ENCODE results near the gene MDM1. TPM values are rescaled to one million over a fixed set of nuclear protein-coding genes. Genes with fewer than 3 reads are reported as not detected.

The MDM1 gene
- total RNA-seq, 2 donors from 2014 or later, result 8.3 to 12.8 TPM

DNA sequence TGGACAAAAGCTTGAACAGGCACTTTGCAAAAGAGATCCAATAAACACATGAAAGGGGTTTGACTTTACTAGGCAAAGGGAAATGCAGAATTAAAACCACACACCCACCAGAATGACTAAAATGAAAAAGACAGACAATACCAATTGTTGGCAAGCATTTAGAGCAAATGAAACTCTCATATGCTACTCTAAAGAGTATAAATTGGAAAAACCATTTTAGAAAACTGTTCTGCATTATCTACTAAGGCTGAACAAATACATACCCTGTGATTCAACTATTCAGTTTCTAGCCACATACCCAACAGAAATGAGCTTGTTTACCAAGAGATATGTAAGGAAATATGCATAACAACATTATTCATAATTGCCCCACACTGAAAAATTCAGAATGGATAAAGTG is 70.3 kb downstream of the MDM1 start:
- no peak overlapping the region for H3K4me3 ChIP-seq
- H3K9me3 ChIP-seq, result no peaks in the 10 kb centered on the region
- H3K27me3 ChIP-seq, result no peaks in the 10 kb centered on the region
- no peak for DNase-seq (ENCODE audit: low spot score)
- H3K36me3 ChIP-seq, result no peaks in the 10 kb centered on the region
- TF ChIP-seq, protein P1, sequence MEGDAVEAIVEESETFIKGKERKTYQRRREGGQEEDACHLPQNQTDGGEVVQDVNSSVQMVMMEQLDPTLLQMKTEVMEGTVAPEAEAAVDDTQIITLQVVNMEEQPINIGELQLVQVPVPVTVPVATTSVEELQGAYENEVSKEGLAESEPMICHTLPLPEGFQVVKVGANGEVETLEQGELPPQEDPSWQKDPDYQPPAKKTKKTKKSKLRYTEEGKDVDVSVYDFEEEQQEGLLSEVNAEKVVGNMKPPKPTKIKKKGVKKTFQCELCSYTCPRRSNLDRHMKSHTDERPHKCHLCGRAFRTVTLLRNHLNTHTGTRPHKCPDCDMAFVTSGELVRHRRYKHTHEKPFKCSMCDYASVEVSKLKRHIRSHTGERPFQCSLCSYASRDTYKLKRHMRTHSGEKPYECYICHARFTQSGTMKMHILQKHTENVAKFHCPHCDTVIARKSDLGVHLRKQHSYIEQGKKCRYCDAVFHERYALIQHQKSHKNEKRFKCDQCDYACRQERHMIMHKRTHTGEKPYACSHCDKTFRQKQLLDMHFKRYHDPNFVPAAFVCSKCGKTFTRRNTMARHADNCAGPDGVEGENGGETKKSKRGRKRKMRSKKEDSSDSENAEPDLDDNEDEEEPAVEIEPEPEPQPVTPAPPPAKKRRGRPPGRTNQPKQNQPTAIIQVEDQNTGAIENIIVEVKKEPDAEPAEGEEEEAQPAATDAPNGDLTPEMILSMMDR (IDR thresholded peaks at IDR 0.05), result no peak
- no peak overlapping the region for H3K27ac ChIP-seq
- H3K4me1 ChIP-seq, result no peaks in the 10 kb centered on the region

DNA sequence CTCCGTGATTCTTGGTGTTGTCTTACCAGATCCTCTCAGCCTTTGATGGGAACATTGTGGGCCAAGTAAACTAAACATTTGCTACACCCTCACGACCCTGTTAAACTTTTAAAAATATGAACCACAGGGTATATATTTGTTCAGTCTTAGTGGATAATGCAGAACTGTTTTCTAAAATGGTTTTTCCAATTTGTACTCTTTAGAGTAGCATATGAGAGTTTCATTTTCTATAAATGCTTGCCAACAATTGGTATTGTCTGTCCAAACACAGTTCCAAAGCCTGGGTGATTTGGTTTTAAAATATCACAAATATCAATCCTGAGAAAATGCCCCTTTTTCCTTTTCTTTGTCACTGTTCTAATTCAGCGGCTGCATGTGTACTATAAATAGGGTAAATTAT is 72.0 kb downstream of the MDM1 start:
- TF ChIP-seq, protein P1 (IDR thresholded peaks at IDR 0.05), result no peak
- Histone ChIP-seq H3K4me3 (no peak overlapping the region), H3K9me3 (no peaks in the 10 kb centered on the region), H3K4me1 (no peaks in the 10 kb centered on the region), H3K36me3 (no peaks in the 10 kb centered on the region), H3K27ac (no peak overlapping the region), H3K27me3 (no peaks in the 10 kb centered on the region)
- no peak for DNase-seq (ENCODE audit: low spot score)

DNA sequence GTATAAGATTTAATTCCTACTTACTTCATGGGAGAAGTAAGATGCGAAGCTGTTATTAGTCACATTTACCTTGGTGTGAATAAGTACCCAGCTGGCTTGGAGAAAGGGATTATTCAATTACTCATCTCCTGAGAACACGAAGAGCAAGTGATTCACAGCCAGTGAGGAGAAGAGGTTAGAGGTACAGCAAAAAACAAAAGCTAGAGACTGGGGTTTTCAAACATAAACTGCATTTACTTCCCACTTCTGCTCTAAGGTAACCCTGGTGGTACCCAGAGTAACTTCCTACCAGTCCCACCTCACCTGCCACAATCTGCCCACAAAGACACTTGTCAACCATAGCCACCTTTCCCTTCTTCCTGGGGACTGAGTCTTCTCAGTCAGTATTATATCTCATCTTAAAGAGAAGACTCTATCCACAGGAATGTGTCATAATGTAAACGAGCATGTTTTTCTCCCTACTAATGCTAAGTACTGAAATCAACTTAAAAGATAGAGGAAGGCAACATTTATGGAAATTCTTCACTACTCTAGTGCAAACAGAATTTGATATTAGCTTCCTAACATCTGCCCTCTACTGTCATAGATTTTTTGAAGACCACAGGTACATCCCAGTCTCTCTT is 72.7 kb downstream of the MDM1 start:
- Histone ChIP-seq H3K27ac (no peak overlapping the region), H3K27me3 (no peaks in the 10 kb centered on the region), H3K36me3 (no peaks in the 10 kb centered on the region), H3K4me1 (no peaks in the 10 kb centered on the region), H3K9me3 (no peaks in the 10 kb centered on the region), H3K4me3 (no peak overlapping the region)
- DNase-seq (ENCODE audit: low spot score), result no peak
- TF ChIP-seq, protein P1 (IDR thresholded peaks at IDR 0.05), result no peak

DNA sequence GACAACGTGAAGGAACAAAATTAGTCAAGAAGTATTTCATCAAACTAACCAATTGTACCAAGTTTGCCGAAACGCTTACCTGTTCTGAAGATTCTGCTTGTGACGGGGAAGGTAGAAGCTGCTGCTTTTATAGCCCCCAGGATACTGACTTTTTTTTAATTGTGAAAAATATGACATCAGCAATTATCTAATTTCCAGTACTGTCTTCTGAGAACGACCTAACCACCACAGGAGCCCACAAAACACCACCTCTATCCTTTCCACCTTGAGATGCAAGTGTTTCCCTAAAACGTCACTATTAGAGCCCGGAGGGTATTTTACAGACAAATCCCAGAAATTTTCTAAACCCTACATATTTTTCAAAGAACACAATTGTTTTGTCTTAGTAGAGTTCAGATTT is 78.7 kb downstream of the MDM1 start, which contains the start of gene IL22:
TSS of gene IL22 (minus strand) at position 101 of the 400 bp plus-strand sequence. CDS start 156 bp downstream, outside the sequence.
- H3K27ac ChIP-seq, result no peak within 1 kb of the TSS
- H3K4me1 ChIP-seq, result no peaks in the 10 kb centered on the region
- H3K9me3 ChIP-seq, result no peaks in the 10 kb centered on the region
- no peak within 1 kb of the TSS for H3K4me3 ChIP-seq
- no peaks in the 10 kb centered on the region for H3K36me3 ChIP-seq
- H3K27me3 ChIP-seq, result no peaks in the 10 kb centered on the region
- no peak for DNase-seq (ENCODE audit: low spot score)
- TF ChIP-seq, protein P1 (IDR thresholded peaks at IDR 0.05), result no peak

DNA sequence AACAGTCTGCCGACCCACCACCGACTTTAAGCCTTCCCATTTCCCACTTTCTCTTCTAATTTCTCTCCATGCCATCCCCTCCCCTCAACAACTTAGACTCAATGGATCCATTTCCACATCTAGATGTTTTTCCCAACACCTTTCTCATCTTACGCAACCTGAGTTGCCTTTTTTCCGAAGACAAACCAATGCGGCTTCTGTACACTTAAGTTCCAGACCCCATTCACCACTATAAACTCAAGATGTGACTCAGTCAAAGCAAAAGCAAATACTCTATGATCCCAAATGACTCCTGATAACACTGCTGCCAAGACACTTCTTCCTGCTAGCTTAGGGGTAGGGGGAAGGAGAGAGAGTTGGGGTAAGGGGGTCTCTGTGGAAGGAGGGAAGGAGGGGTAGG is 80.1 kb downstream of the MDM1 start:
- Histone ChIP-seq H3K4me1 (no peaks in the 10 kb centered on the region), H3K36me3 (no peaks in the 10 kb centered on the region), H3K4me3 (no peak overlapping the region), H3K27ac (no peak overlapping the region), H3K9me3 (no peaks in the 10 kb centered on the region), H3K27me3 (no peaks in the 10 kb centered on the region)
- TF ChIP-seq, protein P1 (IDR thresholded peaks at IDR 0.05), result no peak
- DNase-seq (ENCODE audit: low spot score), result no peak

DNA sequence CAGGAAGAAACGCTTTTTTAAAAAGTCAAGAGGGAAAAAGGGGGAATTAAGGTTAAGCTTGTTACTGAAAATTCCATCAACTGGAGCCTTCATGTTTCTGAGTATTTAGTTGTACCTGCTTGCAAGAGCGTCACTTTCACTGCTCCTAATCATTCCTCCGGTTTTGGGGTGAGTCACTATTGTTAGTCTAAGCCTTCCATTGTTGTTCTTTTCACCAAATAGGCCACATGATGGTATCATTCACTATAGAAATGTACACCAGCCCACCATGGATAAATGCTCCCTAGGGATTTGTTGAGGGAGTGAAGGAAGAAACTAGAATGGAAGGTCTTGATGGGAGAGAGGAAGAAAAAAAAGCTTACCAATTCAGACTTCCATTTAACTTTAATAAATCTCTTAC is 81.7 kb downstream of the MDM1 start:
- Histone ChIP-seq H3K4me1 (peaks cover 0 to 8% of the 10 kb centered on the region in 2 donors), H3K27ac (no peak overlapping the region), H3K36me3 (no peaks in the 10 kb centered on the region), H3K27me3 (no peaks in the 10 kb centered on the region), H3K4me3 (no peak overlapping the region), H3K9me3 (no peaks in the 10 kb centered on the region)
- TF ChIP-seq, protein P1 (IDR thresholded peaks at IDR 0.05), result no peak
- no peak for DNase-seq (ENCODE audit: low spot score)

All from right atrium auricular region (tissue), 2 donors.